IMR-90 (cell line): ENCODE measurements around the gene SECISBP2. TPM values are rescaled to one million over a fixed set of nuclear protein-coding genes. Genes with fewer than 3 reads are reported as not detected.

Experiments used
- ATAC-seq: fragments of 200-7000 bp; cut with Tn5 transposase; 2 replicates; pipeline ENCODE4 v1.9.1; 2020; ENCODE audit warnings: low read depth, mild to moderate bottlenecking, moderate library complexity
- BruUV-seq: library from RNA; stranded (reverse); fragments of 400-500 nt; replicated peaks from 2 replicates; lab custom pipeline; 2021; lab: Mats Ljungman, UMichigan
- CTCF ChIA-PET: fragments of 300-600 bp; formaldehyde crosslinking; extraction: SDS; loops from one replicate; lab custom pipeline; 2021; ENCODE audit warnings: antibody characterized with exemption; lab: Yijun Ruan, JAX
- POLR2A ChIA-PET: fragments of 300-600 bp; sonication (Branson Sonifier 250); formaldehyde crosslinking; loops from one replicate; lab custom pipeline; 2022; ENCODE audit warnings: antibody characterized with exemption; ENCODE audit not compliant: unreplicated experiment; lab: Charles Lee
- DNase-seq: peaks from one replicate; pipeline ENCODE4 v3.0.0; 2013
- H2AFZ ChIP-seq: replicated peaks from 2 replicates; pipeline ENCODE3; 2013; ENCODE audit warnings: low read length, mild to moderate bottlenecking; ENCODE audit not compliant: poor library complexity
- H2AK5ac ChIP-seq: 2 replicates; pipeline ENCODE4 v1.6.1; 2013; ENCODE audit warnings: low read depth, low read length, inconsistent platforms
- H2AK9ac ChIP-seq: replicated peaks from 2 replicates; pipeline ENCODE3; 2013; ENCODE audit warnings: mild to moderate bottlenecking, low read depth, low read length, moderate library complexity; ENCODE audit not compliant: poor library complexity
- H2BK120ac ChIP-seq: 2 replicates; pipeline ENCODE4 v1.6.1; 2013; ENCODE audit warnings: low read depth, low read length, inconsistent platforms
- H2BK15ac ChIP-seq: 3 replicates; pipeline ENCODE4 v1.6.1; 2013; ENCODE audit warnings: low read depth, low read length, inconsistent platforms
- H2BK20ac ChIP-seq: 2 replicates; pipeline ENCODE4 v1.6.1; 2013; ENCODE audit warnings: low read depth, mild to moderate bottlenecking, inconsistent platforms, low read length, moderate library complexity
- H2BK5ac ChIP-seq: 2 replicates; pipeline ENCODE4 v1.6.1; 2013; ENCODE audit warnings: mild to moderate bottlenecking, low read depth, low read length, inconsistent platforms; ENCODE audit not compliant: poor library complexity, severe bottlenecking
- H3K14ac ChIP-seq: replicated peaks from 2 replicates; pipeline ENCODE4 v1.6.1; 2013; ENCODE audit warnings: low read depth, low read length, inconsistent platforms
- H3K18ac ChIP-seq: 2 replicates; pipeline ENCODE4 v1.6.1; 2013; ENCODE audit warnings: low read depth, low read length, control low read depth
- H3K23ac ChIP-seq: 2 replicates; pipeline ENCODE4 v1.6.1; 2013; ENCODE audit warnings: low read depth, low read length, inconsistent platforms
- H3K27ac ChIP-seq: 2 replicates; pipeline ENCODE4 v1.5.1; 2013; ENCODE audit warnings: mild to moderate bottlenecking, control low read depth, low read length; ENCODE audit not compliant: insufficient read depth
- H3K27me3 ChIP-seq: 2 replicates; pipeline ENCODE4 v1.6.1; 2013; ENCODE audit warnings: low read length; ENCODE audit not compliant: control insufficient read depth, insufficient read depth
- H3K36me3 ChIP-seq: 2 replicates; pipeline ENCODE4 v1.6.1; 2013; ENCODE audit warnings: low read length, mixed read lengths; ENCODE audit not compliant: control insufficient read depth, insufficient read depth
- H3K4ac ChIP-seq: 2 replicates; pipeline ENCODE4 v1.6.1; 2013; ENCODE audit warnings: low read depth, low read length, inconsistent platforms
- H3K4me1 ChIP-seq: 2 replicates; pipeline ENCODE4 v1.6.1; 2013; ENCODE audit warnings: low read length, mixed read lengths; ENCODE audit not compliant: control insufficient read depth, insufficient read depth
- H3K4me2 ChIP-seq: 2 replicates; pipeline ENCODE4 v1.6.1; 2013; ENCODE audit warnings: low read depth, mild to moderate bottlenecking, control low read depth, low read length, moderate library complexity
- H3K4me3 ChIP-seq: 2 replicates; pipeline ENCODE4 v1.5.1; 2013; ENCODE audit warnings: low read depth, mild to moderate bottlenecking, control low read depth, low read length, moderate library complexity; ENCODE audit not compliant: insufficient read depth
- H3K56ac ChIP-seq: 2 replicates; pipeline ENCODE4 v1.6.1; 2013; ENCODE audit warnings: low read length, inconsistent platforms; ENCODE audit not compliant: insufficient read depth; ENCODE audit errors: extremely low read depth
- H3K79me1 ChIP-seq, 2 experiments: 2 replicates each; pipeline ENCODE4 v1.6.1; 2013; ENCODE audit warnings: low read length in 2 of 2, inconsistent platforms in 1 of 2, low read depth in 1 of 2
- H3K9ac ChIP-seq: 2 replicates; pipeline ENCODE4 v1.6.1; 2013; ENCODE audit warnings: low read depth, low read length, control low read depth
- H3K9me1 ChIP-seq: 2 replicates; pipeline ENCODE4 v1.6.1; 2013; ENCODE audit warnings: low read length, inconsistent platforms; ENCODE audit not compliant: insufficient read depth
- H3K9me3 ChIP-seq: 2 replicates; pipeline ENCODE4 v1.6.1; 2013; ENCODE audit warnings: low read length; ENCODE audit not compliant: control insufficient read depth, insufficient read depth
- H4K20me1 ChIP-seq: 2 replicates; pipeline ENCODE4 v1.6.1; 2013; ENCODE audit warnings: low read length, inconsistent platforms; ENCODE audit not compliant: insufficient read depth
- H4K5ac ChIP-seq: 2 replicates; pipeline ENCODE4 v1.6.1; 2013; ENCODE audit warnings: mild to moderate bottlenecking, low read depth, low read length, control low read depth
- H4K8ac ChIP-seq, 2 experiments: 2 replicates each; pipeline ENCODE4 v1.6.1; 2013; ENCODE audit warnings: low read depth in 2 of 2, low read length in 2 of 2, control low read depth in 1 of 2, inconsistent platforms in 1 of 2
- H4K91ac ChIP-seq: 2 replicates; pipeline ENCODE4 v1.6.1; 2013; ENCODE audit warnings: low read depth, low read length, inconsistent platforms; ENCODE audit not compliant: insufficient read depth
- BHLHE40 ChIP-seq: fragments of 150-350 bp; IDR thresholded peaks from 2 replicates; pipeline ENCODE4 v1.6.1; 2016; ENCODE audit warnings: mild to moderate bottlenecking, low read depth, low read length
- CEBPB ChIP-seq: IDR thresholded peaks from 2 replicates; pipeline ENCODE4 v1.6.1; 2012; ENCODE audit warnings: low read depth, low read length, improper control_type of control experiment
- CHD1 ChIP-seq: IDR thresholded peaks from 2 replicates; pipeline ENCODE4 v1.6.1; 2012; ENCODE audit warnings: low read depth, low read length, improper control_type of control experiment
- FOS ChIP-seq: fragments of 150-350 bp; IDR thresholded peaks from 2 replicates; pipeline ENCODE4 v1.6.1; 2016; ENCODE audit warnings: low read depth, low read length
- MAFK ChIP-seq: IDR thresholded peaks from 2 replicates; pipeline ENCODE4 v1.6.1; 2012; ENCODE audit warnings: low read depth, low read length, improper control_type of control experiment
- MAZ ChIP-seq: IDR thresholded peaks from 2 replicates; pipeline ENCODE4 v1.6.1; 2012; ENCODE audit warnings: low read depth, mild to moderate bottlenecking, low read length, improper control_type of control experiment, moderate library complexity, borderline replicate concordance
- NFE2L2 ChIP-seq: fragments of 150-350 bp; IDR thresholded peaks from 2 replicates; pipeline ENCODE4 v1.6.1; 2016; ENCODE audit warnings: low read depth, mild to moderate bottlenecking, low read length
- POLR2A ChIP-seq: IDR thresholded peaks from 2 replicates; pipeline ENCODE4 v1.6.1; 2012; ENCODE audit warnings: mild to moderate bottlenecking, low read depth, low read length
- RAD21 ChIP-seq: IDR thresholded peaks from 2 replicates; pipeline ENCODE4 v1.6.1; 2012; ENCODE audit warnings: low read length, improper control_type of control experiment
- RCOR1 ChIP-seq: IDR thresholded peaks from 2 replicates; pipeline ENCODE4 v1.6.1; 2012; ENCODE audit warnings: mild to moderate bottlenecking, low read length, improper control_type of control experiment; ENCODE audit not compliant: insufficient replicate concordance
- RFX5 ChIP-seq: IDR thresholded peaks from 2 replicates; pipeline ENCODE4 v1.8.0; 2012; ENCODE audit warnings: low read depth, mild to moderate bottlenecking, low read length, moderate library complexity
- SMC3 ChIP-seq: fragments of 150-350 bp; IDR thresholded peaks from 2 replicates; pipeline ENCODE4 v1.6.1; 2016; ENCODE audit warnings: low read depth, mild to moderate bottlenecking, antibody characterized with exemption, low read length, moderate library complexity
- WGBS, 2 experiments: methylation state at CpG; one replicate each; pipeline versions ENCODE4 v1.1.5 to v1.1.7; 2013; ENCODE audit warnings: missing lambda C conversion rate in 2 of 2; ENCODE audit not compliant: insufficient read length in 1 of 2; ENCODE audit errors: extremely low coverage in 2 of 2; 5-methylcytosine and 5-hydroxymethylcytosine counted together
- dilution Hi-C: fragments of 300-500 bp; cut with HindIII; formaldehyde crosslinking; loops from one replicate; pipeline ENCODE4 v1.14.3; 2018; ENCODE audit warnings: low sequenced_read_pairs; ENCODE audit not compliant: unreplicated experiment
- in situ Hi-C: fragments of 300-500 bp; cut with MboI; formaldehyde crosslinking; loops from 3 replicates; pipeline ENCODE4 v1.14.3; 2019; ENCODE audit warnings: low sequenced_read_pairs, inconsistent platforms, mixed read lengths
- intact Hi-C: fragments of 100-400 bp; cut with micrococcal nuclease; formaldehyde crosslinking; loops from 2 replicates; pipeline ENCODE4 v1.10.0; 2022
- polyA plus RNA-seq, 3 experiments: library from polyadenylated mRNA; depleted of rRNA; stranded (reverse); fragments of >200 nt; gene quantifications; 2 replicates each; pipeline ENCODE4 v1.2.3, GENCODE V29; 2012; ENCODE audit warnings: low replicate concordance in 1 of 3
- total RNA-seq: library from RNA; depleted of rRNA; stranded (reverse); fragments of >200 nt; gene quantifications from 2 replicates; pipeline ENCODE4 v1.2.3, GENCODE V29; 2012
- TF ChIP-seq, protein P1 (sequence below): conservative IDR thresholded peaks from 2 replicates; pipeline ENCODE4 v1.5.1; 2012; ENCODE audit warnings: mild to moderate bottlenecking, low read depth, low read length, improper control_type of control experiment
- TF ChIP-seq, protein P2 (sequence below): fragments of 150-350 bp; IDR thresholded peaks from 2 replicates; pipeline ENCODE4 v1.6.1; 2016; ENCODE audit warnings: low read depth, mild to moderate bottlenecking, low read length, moderate library complexity, borderline replicate concordance
- TF ChIP-seq, protein P3 (sequence below): fragments of 150-350 bp; IDR thresholded peaks from 2 replicates; pipeline ENCODE4 v1.6.1; 2017; ENCODE audit warnings: mild to moderate bottlenecking, antibody characterized with exemption, low read length, low read depth

SECISBP2 gene
- total and polyA plus RNA-seq, 2 of the 4 experiments (the other 2 are of a cell fraction), result 16.4 to 18.8 TPM

- ChIA-PET POLR2A (no interaction called here), CTCF (no interaction called here)
- DNase-seq (no peak), ATAC-seq (no peak)
- no peak overlapping the region for H2AFZ ChIP-seq
- TF ChIP-seq, protein P1, sequence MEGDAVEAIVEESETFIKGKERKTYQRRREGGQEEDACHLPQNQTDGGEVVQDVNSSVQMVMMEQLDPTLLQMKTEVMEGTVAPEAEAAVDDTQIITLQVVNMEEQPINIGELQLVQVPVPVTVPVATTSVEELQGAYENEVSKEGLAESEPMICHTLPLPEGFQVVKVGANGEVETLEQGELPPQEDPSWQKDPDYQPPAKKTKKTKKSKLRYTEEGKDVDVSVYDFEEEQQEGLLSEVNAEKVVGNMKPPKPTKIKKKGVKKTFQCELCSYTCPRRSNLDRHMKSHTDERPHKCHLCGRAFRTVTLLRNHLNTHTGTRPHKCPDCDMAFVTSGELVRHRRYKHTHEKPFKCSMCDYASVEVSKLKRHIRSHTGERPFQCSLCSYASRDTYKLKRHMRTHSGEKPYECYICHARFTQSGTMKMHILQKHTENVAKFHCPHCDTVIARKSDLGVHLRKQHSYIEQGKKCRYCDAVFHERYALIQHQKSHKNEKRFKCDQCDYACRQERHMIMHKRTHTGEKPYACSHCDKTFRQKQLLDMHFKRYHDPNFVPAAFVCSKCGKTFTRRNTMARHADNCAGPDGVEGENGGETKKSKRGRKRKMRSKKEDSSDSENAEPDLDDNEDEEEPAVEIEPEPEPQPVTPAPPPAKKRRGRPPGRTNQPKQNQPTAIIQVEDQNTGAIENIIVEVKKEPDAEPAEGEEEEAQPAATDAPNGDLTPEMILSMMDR, result no peak
- TF ChIP-seq, protein P2, sequence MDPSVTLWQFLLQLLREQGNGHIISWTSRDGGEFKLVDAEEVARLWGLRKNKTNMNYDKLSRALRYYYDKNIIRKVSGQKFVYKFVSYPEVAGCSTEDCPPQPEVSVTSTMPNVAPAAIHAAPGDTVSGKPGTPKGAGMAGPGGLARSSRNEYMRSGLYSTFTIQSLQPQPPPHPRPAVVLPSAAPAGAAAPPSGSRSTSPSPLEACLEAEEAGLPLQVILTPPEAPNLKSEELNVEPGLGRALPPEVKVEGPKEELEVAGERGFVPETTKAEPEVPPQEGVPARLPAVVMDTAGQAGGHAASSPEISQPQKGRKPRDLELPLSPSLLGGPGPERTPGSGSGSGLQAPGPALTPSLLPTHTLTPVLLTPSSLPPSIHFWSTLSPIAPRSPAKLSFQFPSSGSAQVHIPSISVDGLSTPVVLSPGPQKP, result no peak
- TF ChIP-seq SMC3, result no peak
- TF ChIP-seq RFX5, result no peak
- no peak for TF ChIP-seq MAZ
- no peak for TF ChIP-seq NFE2L2
- no peak for TF ChIP-seq BHLHE40
- TF ChIP-seq POLR2A, result no peak
- TF ChIP-seq CHD1, result no peak
- TF ChIP-seq MAFK, result no peak
- no peak for TF ChIP-seq CEBPB
- TF ChIP-seq FOS, result no peak
- TF ChIP-seq RCOR1, result no peak
- TF ChIP-seq, protein P3, sequence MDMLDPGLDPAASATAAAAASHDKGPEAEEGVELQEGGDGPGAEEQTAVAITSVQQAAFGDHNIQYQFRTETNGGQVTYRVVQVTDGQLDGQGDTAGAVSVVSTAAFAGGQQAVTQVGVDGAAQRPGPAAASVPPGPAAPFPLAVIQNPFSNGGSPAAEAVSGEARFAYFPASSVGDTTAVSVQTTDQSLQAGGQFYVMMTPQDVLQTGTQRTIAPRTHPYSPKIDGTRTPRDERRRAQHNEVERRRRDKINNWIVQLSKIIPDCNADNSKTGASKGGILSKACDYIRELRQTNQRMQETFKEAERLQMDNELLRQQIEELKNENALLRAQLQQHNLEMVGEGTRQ, result no peak
- no peak for TF ChIP-seq RAD21
- no peak overlapping the region for H4K8ac ChIP-seq
- no peaks in the 10 kb centered on the region for H3K9me3 ChIP-seq
- H4K91ac ChIP-seq, result no peak overlapping the region
- no peaks in the 10 kb centered on the region for H3K27me3 ChIP-seq
- H2AK9ac ChIP-seq, result no peak overlapping the region
- H3K4me2 ChIP-seq, result no peak overlapping the region
- H3K4me3 ChIP-seq, result no peak overlapping the region
- H3K27ac ChIP-seq, result no peak overlapping the region
- H4K5ac ChIP-seq, result no peak overlapping the region
- peaks cover 63% of the 10 kb centered on the region for H3K36me3 ChIP-seq
- H3K4me1 ChIP-seq, result peaks cover 5% of the 10 kb centered on the region; the same call in 1 of the 2 replicates
- peaks cover 4% of the 10 kb centered on the region; the same call in 1 of the 2 replicates for H4K20me1 ChIP-seq
- peaks cover 0 to 2% of the 10 kb centered on the region in 2 experiments; a peak in 2 of 4 replicates for H3K79me1 ChIP-seq
- H3K9me1 ChIP-seq, result no peaks in the 10 kb centered on the region; the same call in 1 of the 2 replicates
- H2BK15ac ChIP-seq, result no peak overlapping the region
- WGBS, 2 experiments, result no CpG with 5 or more reads among the region's 9 CpGs
- no peak overlapping the region for H3K56ac ChIP-seq
- no peak overlapping the region for H3K18ac ChIP-seq
- no peak overlapping the region for H3K23ac ChIP-seq
- H3K14ac ChIP-seq, result no peak overlapping the region
- in situ Hi-C loops, result no loop called here
- H2BK120ac ChIP-seq, result no peak overlapping the region
- intact Hi-C loops, result no loop called here
- H2AK5ac ChIP-seq, result no peak overlapping the region
- no peak overlapping the region for H2BK5ac ChIP-seq
- no peak overlapping the region for H3K9ac ChIP-seq
- dilution Hi-C loops, result no loop called here
- H2BK20ac ChIP-seq, result no peak overlapping the region
- no TSS peak for BruUV-seq
- H3K4ac ChIP-seq, result no peak overlapping the region
These were observed 28.4 kb downstream of the SECISBP2 start for GRCh38 chr9:89346696-89347095.
